Skeletal muscle satellite cell (primary cell): ENCODE data around the gene SLC7A4.

Source experiments
- H3K27me3 ChIP-seq: 2 replicates; pipeline ENCODE4 v1.7.0; 2013; ENCODE audit warnings: low read length; ENCODE audit not compliant: control insufficient read depth, insufficient read depth
- H3K36me3 ChIP-seq: 2 replicates; pipeline ENCODE4 v1.7.0; 2013; ENCODE audit warnings: mild to moderate bottlenecking, control low read depth, low read length; ENCODE audit not compliant: insufficient read depth
- H3K4me1 ChIP-seq: 2 replicates; pipeline ENCODE4 v1.7.0; 2013; ENCODE audit warnings: low read length; ENCODE audit not compliant: control insufficient read depth, insufficient read depth
- H3K4me2 ChIP-seq: 2 replicates; pipeline ENCODE4 v1.7.0; 2013; ENCODE audit warnings: mild to moderate bottlenecking, low read length
- H3K4me3 ChIP-seq: 2 replicates; pipeline ENCODE4 v1.7.0; 2013; ENCODE audit warnings: low read length
- H3K9ac ChIP-seq: 2 replicates; pipeline ENCODE4 v1.7.0; 2013; ENCODE audit warnings: mild to moderate bottlenecking, low read depth, low read length, moderate library complexity
- H3K9me3 ChIP-seq: replicated peaks from 2 replicates; pipeline ENCODE4 v1.7.0; 2013; ENCODE audit warnings: mild to moderate bottlenecking, control low read depth, low read length

SLC7A4 gene

DNA sequence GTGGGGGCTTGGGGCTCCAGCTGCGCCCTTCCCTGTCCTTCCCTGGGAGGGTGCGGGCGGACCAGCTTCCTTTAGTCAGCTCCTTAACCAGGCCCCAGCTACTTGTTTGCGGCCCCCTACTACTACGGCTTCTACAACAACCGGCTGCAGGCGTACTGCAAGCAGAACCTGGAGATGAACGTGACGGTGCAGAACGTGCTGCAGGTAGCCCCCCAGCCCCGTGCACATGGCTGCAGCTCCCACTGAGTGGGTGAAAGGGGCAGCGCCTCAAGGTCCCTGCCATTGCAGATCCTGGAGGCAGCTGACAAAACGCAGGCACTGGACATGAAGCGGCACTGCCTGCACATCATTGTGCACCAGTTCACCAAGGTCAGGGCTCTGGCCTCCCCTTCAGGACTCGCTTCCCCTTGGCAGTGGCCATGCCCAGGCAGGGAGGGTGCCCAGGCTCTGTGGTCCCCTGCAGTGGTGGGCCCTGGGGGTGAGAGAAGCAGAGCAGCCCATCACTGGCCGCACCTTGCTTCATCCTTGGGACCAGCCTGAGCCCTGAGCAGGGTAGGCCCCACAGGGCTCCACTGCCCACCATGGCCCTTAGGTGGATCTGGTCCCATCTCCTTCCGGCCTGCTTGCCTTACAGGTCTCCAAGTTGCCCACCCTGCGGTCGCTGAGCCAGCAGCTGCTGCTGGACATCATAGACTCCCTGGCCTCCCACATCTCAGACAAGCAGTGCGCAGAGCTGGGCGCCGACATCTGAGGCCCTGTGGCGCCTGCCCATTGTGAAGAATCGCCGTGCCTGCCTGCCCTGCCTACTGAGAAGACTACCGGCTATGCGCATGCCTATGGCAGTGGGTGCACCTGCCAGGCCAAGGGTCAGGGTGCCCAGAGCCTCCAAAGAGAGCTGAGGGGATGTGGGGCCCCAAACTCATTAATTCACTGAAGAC, 35.5 kb downstream of the SLC7A4 start:
- Histone ChIP-seq H3K27me3 (no peaks in the 10 kb centered on the region), H3K9ac (no peak overlapping the region), H3K4me2 (no peak overlapping the region), H3K4me3 (no peak overlapping the region), H3K9me3 (no peaks in the 10 kb centered on the region), H3K36me3 (peaks cover 58% of the 10 kb centered on the region), H3K4me1 (peaks cover 15% of the 10 kb centered on the region)

DNA sequence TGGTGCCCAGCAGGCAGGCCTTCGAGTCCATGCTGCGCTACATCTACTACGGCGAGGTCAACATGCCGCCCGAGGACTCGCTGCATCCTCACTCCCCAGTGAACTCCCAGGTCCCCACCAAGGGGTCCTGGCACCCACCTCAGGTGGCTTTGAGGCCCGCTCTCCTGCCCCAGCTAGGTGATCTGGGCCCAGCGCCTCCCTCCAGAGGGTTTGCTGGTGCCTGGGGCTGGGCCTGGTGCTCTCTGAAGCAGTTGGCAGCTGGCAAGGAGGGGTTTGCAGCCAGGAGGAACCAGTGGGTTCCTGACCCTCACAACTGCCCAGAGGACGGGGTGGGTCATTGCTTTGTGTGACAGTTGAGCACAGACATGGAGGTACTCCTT, 36.3 kb downstream of the SLC7A4 start:
- Histone ChIP-seq H3K4me2 (no peak overlapping the region), H3K27me3 (no peaks in the 10 kb centered on the region), H3K4me1 (peaks cover 11% of the 10 kb centered on the region), H3K36me3 (peaks cover 66% of the 10 kb centered on the region), H3K4me3 (no peak overlapping the region), H3K9ac (no peak overlapping the region), H3K9me3 (no peaks in the 10 kb centered on the region)

DNA sequence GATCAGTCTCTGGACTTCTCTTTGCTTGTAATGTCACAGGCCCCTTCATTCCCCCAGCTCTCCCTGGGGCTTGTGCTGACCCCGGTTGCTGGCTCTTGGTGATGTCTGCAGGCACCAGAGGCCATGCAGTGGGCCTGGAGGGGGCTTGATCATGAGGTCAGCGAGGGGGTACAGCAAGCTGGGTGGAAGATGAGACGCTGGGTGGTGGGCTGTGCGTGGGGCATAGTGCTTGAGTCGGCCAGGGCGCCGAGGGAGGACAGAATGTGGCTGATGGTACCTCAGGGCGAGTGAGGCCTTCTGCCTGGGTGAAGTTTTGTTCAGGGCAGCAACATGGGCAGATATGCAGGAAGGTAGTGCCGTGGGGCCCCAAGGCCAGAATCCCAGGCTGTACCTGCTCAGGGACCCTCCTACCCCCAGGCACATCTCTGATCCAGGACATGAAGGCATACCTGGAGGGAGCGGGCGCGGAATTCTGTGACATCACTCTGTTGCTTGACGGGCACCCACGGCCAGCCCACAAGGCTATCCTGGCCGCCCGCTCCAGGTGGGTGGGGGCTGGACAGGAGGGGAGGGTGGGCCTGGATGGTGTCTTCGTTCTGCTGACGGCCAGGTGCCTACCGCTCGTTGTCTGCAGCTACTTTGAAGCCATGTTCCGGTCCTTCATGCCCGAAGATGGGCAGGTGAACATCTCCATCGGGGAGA, 36.9 kb downstream of the SLC7A4 start:
- Histone ChIP-seq H3K9me3 (no peaks in the 10 kb centered on the region), H3K9ac (no peak overlapping the region), H3K36me3 (peaks cover 70% of the 10 kb centered on the region)

DNA sequence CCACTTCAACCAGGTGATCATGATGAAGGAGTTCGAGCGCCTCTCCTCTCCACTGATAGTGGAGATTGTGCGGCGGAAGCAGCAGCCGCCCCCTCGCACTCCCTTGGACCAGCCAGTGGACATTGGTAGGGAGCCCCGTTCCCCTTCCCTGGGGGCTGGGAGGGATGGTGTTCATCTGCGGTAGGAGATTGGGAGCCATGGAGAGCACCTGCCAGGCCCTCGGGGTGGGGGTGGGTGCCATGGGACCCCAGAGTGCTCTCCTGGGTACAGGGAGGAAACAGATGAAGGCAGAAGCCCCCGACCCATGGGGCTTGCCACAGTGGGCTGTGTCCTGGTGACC, 37.5 kb downstream of the SLC7A4 start:
- no peak overlapping the region for H3K4me2 ChIP-seq
- H3K27me3 ChIP-seq = no peaks in the 10 kb centered on the region
- no peaks in the 10 kb centered on the region for H3K9me3 ChIP-seq
- H3K36me3 ChIP-seq = peaks cover 73% of the 10 kb centered on the region
- no peak overlapping the region for H3K9ac ChIP-seq
- no peak overlapping the region for H3K4me3 ChIP-seq
- H3K4me1 ChIP-seq = no peaks in the 10 kb centered on the region

More for the DNA sequence above, 36.9 kb downstream of the SLC7A4 start:
- peaks cover 5% of the 10 kb centered on the region for H3K4me1 ChIP-seq
- no peaks in the 10 kb centered on the region for H3K27me3 ChIP-seq
- no peak overlapping the region for H3K4me3 ChIP-seq
- H3K4me2 ChIP-seq = no peak overlapping the region

DNA sequence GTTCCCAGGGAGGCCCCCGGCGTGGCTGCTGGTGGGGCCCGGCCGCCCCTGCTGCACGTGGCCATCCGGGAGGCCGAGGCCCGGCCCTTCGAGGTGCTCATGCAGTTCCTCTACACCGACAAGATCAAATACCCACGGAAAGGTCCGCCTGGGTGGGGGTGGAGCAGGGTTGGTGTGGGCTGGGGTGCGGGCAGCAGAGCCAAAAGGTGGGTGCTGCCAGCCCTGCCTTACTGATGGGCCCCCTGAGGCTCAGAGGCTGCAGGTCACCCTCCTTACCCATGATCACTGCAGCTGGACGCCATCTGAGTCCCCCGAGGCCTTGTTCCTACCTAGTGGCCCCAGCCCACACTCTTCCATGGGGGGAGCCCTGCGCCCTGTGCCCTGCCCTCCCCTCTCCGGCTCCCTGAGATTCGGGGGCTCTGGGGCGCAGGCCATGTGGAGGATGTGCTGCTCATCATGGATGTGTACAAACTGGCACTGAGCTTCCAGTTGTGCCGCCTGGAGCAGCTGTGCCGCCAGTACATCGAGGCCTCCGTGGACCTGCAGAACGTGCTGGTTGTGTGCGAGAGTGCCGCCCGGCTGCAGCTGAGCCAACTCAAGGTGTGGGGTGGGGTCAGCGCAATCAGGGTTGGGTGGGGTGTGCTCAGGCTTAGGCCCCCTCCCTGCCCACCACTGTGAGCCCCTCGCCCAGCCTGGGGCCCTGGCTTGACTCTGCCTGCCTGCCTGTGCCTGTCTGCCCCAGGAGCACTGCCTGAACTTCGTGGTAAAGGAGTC, 38.0 kb downstream of the SLC7A4 start:
- Histone ChIP-seq H3K9ac (no peak overlapping the region), H3K9me3 (no peaks in the 10 kb centered on the region), H3K36me3 (peaks cover 70% of the 10 kb centered on the region), H3K4me3 (no peak overlapping the region), H3K4me1 (no peaks in the 10 kb centered on the region), H3K4me2 (no peak overlapping the region), H3K27me3 (no peaks in the 10 kb centered on the region)

DNA sequence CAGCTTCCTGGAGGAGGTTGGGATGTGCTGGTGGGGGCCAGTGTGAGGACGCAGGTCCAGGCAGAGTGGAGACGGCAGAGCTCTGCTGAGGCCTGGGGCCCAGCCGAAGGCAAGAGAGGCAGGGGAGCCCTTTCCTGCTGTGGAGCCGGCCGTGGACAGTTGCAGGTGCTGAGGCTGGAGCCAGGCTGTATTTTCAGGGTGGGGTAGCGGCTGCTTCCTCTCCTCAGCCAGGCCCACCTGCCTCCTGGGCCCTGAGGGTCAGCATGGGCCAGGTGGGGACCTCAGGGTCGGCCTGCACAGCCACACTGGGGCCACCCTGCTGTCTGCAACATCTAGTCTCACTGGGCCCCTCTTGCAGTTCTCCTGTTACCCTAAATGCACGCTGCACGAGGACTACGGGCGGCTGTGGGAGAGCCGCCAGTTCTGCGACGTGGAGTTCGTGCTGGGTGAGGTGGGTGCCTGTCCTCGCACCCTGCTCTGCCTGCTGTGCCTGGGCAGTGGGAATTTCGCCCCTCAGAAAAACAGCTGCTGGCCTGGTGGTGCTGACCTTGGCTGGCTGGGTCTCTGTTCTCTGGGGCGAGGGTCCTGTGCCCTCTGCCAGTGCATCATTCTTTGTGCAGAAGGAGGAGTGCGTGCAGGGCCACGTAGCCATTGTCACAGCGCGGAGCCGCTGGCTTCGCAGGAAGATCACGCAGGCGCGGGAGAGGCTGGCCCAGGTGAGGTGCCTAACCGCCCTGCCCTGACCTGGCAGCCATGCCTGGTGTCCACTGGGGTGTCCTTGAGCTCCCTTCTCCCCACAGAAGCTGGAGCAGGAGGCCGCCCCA, 38.8 kb downstream of the SLC7A4 start:
- Histone ChIP-seq H3K27me3 (no peaks in the 10 kb centered on the region), H3K9ac (no peak overlapping the region), H3K9me3 (no peaks in the 10 kb centered on the region), H3K36me3 (peaks cover 63% of the 10 kb centered on the region), H3K4me1 (no peaks in the 10 kb centered on the region), H3K4me2 (no peak overlapping the region), H3K4me3 (no peak overlapping the region)

DNA sequence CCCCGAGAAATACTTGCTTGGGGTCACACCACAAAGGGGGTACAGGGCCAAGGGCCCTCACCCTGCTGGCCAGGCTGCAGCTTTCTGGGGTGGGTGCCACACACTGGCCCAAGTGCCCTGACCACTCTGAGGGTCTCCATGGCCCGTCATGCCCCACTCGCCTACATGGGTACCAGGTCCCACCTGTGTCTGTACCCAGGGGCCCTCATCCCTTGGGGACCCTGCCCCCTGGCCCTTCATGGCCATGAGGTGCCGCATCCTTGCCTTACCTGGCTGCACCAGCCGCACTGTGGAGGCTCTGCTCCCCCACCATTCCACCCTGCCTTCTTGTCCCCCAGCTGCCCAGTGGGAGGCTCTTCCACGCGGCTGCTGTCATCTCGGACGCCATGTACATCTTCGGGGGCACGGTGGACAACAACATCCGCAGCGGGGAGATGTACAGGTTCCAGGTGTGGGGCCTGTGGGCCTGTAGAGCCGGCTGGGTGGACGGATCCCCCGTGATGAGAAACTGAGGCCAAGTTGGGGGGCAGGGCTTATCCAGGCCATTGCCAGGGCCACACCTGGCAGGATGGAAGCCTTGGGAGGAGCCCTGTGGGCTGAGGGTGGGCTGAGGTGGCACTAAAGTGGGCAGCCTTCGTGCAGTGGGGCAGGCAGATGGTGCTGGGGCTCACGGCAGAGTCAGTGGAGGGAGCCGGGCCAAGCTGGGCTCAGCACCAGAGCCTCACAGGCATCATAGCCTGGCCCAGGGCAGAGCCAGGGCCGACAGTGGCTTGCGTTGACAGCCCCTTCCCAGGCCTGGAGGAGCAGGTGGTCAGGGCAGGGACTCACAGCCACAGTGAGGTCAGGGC, 39.7 kb downstream of the SLC7A4 start:
- Histone ChIP-seq H3K4me3 (no peak overlapping the region), H3K9ac (no peak overlapping the region), H3K4me2 (no peak overlapping the region), H3K9me3 (no peaks in the 10 kb centered on the region), H3K4me1 (no peaks in the 10 kb centered on the region), H3K27me3 (no peaks in the 10 kb centered on the region), H3K36me3 (peaks cover 64% of the 10 kb centered on the region)

DNA sequence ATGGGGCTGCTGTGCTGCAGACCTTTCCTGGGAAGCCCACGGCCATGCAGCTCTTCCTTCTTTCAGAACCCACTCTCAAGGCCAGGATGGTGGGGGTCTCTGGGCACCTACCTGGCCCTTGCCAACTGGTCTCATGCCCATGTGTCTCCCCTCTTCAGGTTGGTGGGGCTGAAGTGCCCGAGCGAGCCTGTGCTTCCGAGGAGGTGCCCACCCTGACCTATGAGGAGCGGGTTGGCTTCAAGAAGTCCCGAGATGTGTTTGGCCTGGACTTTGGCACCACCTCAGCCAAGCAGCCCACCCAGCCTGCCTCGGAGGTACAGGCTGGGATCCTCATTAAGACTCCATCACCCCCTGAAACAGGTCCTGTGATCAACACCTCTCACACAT, 40.3 kb downstream of the SLC7A4 start:
- Histone ChIP-seq H3K9ac (no peak overlapping the region), H3K27me3 (no peaks in the 10 kb centered on the region), H3K4me1 (no peaks in the 10 kb centered on the region), H3K4me3 (no peak overlapping the region), H3K9me3 (no peaks in the 10 kb centered on the region), H3K36me3 (peaks cover 62% of the 10 kb centered on the region), H3K4me2 (no peak overlapping the region)

DNA sequence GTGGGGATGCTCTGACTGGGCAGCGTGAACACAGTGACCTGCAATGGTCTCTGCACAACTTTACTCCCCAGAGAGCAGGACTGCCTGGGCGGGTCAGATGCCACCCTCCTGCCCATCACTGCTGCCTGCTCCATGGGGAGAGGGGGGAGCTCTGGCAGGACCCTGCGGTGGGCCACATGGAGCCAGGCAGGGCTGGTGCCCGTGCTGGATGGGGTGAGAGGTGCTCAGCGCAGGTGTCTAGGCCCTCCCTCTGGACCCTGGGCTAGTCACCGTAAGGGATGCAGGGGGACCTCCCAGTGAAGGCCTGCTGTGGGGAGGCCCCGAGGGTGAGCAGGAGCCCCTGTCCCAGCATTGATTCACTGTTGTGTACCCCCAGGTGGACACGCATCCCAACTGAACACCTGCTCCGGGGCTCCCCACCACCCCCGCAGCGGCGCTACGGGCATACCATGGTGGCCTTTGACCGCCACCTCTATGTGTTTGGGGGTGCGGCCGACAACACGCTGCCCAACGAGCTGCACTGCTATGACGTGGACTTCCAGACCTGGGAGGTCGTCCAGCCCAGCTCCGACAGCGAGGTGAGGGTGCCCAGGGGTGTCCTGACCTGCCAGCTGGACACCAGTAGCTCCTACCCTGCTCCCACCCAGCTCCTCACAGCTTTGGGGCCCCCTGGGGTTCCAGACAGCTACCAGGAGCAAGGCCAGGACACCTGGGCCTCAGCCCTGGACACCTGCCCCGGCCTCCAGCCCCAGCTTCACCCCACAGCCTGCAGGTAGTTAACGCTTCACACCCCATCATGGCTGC, 40.9 kb downstream of the SLC7A4 start:
- no peak overlapping the region for H3K9ac ChIP-seq
- H3K9me3 ChIP-seq = no peaks in the 10 kb centered on the region
- H3K27me3 ChIP-seq = no peaks in the 10 kb centered on the region
- H3K4me1 ChIP-seq = no peaks in the 10 kb centered on the region
- H3K36me3 ChIP-seq = peaks cover 61% of the 10 kb centered on the region
- no peak overlapping the region for H3K4me3 ChIP-seq
- no peak overlapping the region for H3K4me2 ChIP-seq
